Inferior parietal cortex (tissue), 1 donor: ENCODE results near the gene CDADC1.

Source experiments
- DNase-seq: peaks from one replicate; pipeline ENCODE4 v3.0.0-alpha.2; 2016; ENCODE audit errors: extremely low spot score

Gene CDADC1

GRCh38 chr13:49247643-49248621 is at the start of gene CDADC1:
TSS of gene CDADC1 (plus strand) at chr13:49247925. CDS start at chr13:49248038, 113 bp downstream.
- peak; percentile 96 for DNase-seq

DNA sequence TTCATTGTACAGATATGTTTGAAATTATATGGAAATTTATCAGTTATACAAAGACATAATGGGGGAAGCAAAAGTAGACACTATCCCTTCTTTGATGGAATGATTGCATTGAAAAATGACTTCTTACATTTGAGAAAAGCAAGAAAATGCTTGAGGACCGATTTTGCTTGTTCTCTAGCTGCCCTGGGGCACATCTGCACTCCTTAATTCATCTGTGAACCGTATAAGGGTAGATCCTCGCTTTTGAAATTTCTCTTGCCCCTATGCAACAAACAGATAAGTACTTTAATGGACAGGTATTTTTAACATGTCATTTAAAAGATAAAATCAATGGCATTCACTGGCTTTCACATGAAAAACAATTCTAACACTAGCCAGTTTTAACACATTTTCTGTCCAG is 41.1 kb upstream of the CDADC1 start:
- no peak for DNase-seq

DNA sequence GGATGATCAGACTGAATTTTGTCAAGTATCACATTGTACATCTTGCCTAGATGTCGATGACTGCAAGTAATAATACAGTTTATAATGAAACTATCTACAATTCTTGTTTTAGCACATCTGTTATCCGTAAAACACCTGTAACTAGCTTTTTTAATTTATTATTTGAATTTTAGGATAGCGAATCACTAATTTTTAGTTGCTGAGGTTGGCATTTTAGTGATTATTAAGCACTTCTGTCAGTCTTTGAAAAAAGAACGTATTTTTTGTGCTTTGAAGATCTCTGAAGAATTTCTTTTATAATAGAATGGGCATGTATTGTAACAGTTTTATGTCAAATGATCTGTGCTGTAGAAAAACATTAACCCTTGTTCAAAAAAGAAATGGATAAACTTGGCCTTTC is 39.1 kb upstream of the CDADC1 start:
- no peak for DNase-seq

DNA sequence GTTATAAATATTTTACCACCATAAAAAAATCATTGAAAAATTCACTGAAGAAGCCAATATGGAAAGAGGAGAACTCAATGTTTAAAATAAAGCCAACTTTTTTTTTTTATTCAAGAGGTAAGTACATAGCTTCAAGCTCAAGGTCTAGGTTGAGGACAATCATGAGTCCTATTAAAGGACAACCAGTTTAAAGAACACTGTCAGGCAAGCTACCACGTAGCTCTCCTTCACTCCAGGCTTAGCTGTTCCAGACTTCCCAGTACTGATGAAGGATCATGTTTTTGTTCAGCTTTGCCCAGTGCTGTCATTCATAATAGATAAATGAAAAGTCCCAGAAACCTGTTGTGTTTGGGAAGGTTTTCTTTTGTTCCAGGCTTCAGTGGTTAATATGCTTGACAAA is 37.6 kb upstream of the CDADC1 start:
- DNase-seq = no peak

DNA sequence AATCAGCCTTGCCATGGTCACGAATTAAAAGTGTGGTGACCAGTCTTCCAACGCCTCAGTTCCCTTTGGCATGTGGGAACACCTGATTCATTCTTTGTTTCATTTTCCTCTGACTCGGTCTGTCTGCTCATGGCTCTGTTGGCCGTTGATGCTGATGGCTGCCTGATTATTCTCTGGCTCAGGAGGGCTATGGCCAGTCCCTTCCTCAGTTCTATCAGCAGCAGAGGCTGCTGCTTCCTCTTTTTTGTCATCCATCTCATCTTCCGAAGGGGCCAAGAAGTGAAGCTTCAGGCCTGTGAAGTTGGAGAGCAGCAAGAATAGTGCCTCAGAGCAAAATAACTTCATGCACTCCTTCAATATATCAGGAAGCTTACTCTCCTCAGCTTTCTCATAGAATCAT is 37.1 kb upstream of the CDADC1 start:
- no peak for DNase-seq

GRCh38 chr13:49213539-49213938 is 34.2 kb upstream of the CDADC1 start:
- DNase-seq = no peak

- no peak for DNase-seq
Measured at GRCh38 chr13:49213997-49214916, 33.5 kb upstream of the CDADC1 start.

DNA sequence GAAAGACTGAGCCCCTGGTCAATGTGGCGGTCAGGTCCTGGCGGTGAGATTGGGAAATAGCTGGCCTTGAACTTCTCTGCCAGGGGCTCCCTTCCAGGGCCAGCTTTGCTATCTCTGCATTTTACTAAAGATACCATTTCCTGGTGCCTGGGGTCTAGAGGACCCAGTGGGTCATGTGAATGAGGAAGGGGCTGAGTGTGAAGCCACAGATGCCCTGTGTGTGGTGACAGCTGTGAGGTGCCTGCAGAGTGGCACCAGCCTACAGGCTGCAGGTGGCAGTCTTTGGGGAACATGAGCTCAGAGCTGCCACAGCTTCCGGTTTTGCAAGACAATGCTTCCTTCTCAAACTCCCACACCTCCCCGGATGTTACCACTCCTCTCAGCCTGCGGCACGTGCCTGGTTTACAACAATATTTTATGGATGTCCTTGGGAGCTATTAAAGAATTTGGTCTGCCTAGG is 32.8 kb upstream of the CDADC1 start:
- no peak for DNase-seq

- no peak for DNase-seq
Measured at GRCh38 chr13:49216334-49216733, 31.4 kb upstream of the CDADC1 start.

GRCh38 chr13:49217962-49218492 is 29.7 kb upstream of the CDADC1 start:
- DNase-seq = no peak

DNA sequence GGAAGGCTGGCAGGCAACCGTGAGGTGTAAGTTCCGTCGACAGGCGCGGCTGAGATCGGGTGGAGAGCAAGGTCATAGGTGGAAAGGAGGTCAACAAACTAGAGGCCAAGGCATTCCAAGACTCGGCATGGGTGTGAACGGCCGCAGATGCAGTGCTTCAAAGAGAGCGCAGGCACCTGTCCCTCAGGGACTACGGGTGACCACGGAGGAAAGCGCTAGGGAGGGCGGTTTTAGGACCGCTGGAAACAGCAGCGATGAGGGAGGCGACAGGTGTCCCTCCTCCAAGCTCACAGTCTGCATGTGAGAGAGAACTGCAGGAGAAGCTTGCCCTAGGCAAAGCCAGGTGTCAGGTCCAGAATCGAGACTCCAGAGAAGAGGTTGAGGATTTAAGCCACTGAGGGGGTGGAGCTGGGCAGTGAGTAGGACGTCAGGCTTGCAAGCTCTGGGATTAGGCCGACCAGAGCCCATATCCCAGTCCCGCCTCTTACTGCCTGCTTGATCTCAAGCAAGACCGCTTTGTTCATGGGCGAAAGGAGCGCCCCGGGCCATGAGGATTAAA is 29.2 kb upstream of the CDADC1 start:
- no peak for DNase-seq

GRCh38 chr13:49219647-49220035 is 28.1 kb upstream of the CDADC1 start:
- DNase-seq = no peak

GRCh38 chr13:49220036-49220855 is 27.5 kb upstream of the CDADC1 start, which contains the start of gene MLNR:
TSS of gene MLNR (plus strand) at chr13:49220338. CDS start at chr13:49220338, 0 bp downstream.
- DNase-seq = no peak

DNA sequence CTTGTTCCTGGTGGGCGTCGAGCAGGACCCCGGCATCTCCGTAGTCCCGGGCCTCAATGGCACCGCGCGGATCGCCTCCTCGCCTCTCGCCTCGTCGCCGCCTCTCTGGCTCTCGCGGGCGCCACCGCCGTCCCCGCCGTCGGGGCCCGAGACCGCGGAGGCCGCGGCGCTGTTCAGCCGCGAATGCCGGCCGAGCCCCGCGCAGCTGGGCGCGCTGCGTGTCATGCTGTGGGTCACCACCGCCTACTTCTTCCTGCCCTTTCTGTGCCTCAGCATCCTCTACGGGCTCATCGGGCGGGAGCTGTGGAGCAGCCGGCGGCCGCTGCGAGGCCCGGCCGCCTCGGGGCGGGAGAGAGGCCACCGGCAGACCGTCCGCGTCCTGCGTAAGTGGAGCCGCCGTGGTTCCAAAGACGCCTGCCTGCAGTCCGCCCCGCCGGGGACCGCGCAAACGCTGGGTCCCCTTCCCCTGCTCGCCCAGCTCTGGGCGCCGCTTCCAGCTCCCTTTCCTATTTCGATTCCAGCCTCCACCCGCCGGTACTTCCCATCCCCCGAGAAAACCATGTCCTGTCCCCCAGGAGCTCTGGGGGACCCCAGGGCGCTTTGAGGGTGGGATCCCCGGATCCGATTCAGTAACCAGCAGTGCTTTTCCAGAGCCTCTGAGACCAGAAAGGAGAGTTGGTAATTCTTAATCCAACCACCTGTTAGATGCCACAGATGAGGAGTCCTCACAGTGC is 26.7 kb upstream of the CDADC1 start:
- no peak for DNase-seq

GRCh38 chr13:49221590-49221965 is 26.1 kb upstream of the CDADC1 start:
- DNase-seq = no peak

- no peak for DNase-seq
Measured at GRCh38 chr13:49225223-49226042, 22.3 kb upstream of the CDADC1 start.

GRCh38 chr13:49226613-49227012 is 21.1 kb upstream of the CDADC1 start:
- DNase-seq = no peak

DNA sequence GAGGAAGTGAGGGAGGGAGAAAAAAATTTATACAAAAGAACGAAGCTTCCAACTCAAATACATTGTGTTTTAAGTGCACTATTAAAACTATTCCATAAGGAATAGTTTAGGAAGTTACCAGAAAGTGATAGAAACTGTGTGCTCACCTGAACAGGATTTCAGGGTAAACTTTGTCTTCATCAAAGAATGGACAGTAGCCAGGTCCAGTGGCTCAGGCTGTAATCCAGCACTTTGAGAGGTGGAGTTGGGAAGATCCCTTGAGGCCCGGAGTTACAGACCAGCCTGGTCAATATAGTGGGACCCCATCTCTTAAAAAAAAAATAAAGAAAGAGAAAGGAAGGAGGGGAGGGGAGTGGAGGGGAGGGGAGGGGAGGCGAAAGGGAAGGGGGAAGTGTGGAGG is 13.0 kb upstream of the CDADC1 start:
- DNase-seq = no peak

DNA sequence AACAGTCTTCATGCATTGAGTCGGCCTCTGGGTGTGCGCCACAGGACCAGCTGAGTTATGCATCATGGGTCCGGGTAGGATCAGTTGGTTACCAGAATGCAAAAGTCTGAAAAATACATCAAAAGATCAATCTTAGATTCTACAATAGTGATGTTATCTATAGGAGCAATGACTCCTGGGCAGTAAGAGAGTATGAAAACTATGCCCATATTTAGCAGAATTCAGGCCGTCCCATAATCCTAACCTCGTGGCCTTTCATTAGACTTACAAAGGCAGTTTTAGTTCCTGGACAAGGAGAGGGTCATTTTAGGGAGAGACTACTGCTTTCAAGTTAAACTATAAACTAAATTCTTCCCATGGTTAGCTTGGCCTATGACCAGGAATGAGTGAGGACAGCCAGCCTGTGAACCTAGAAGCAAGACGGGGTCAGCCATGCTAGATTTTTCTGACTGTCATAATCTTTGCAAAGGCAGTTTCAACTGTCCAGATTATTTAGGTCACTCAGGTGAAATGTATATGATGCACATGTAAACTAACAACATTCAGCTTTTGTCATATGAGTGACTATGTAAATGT is 11.8 kb upstream of the CDADC1 start:
- DNase-seq = no peak
